ENCODE results near the gene ELAVL2. TPM values are rescaled to one million over a fixed set of nuclear protein-coding genes. Genes with fewer than 3 reads are reported as not detected.

ELAVL2 gene
- total RNA-seq, 1 experiment from 2014 or later, result 16.8 TPM

DNA sequence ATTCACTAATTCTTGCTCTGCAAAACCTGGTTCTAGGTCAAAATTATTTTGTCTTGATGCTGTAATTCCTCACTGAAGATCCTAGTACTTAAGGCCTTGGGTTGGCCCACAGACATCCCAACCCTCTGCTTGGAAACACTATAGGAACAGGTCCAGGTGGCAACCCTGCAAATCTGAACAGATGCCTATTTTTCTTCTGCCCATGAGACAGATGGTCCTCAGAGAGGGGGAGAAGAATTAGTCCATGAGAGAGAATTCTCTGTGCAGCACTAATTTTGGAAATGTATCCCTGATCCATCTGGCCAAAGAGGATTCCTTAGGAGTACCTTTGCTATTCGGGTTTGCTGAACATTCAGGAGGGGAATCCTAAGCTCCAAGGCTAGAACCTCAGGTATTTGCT is 156.3 kb downstream of the ELAVL2 start:
- no peak overlapping the region for H2BK12ac ChIP-seq (ENCODE audit: insufficient read length, low read depth, low read length)
- H4K5ac ChIP-seq (ENCODE audit: insufficient read length, low read depth, low read length), result no peak overlapping the region
- no peak overlapping the region for H2BK15ac ChIP-seq (ENCODE audit: low read depth, low read length)
- Mint-ChIP-seq H3K4me3 (no peak overlapping the region), H3K36me3 (ENCODE audit: insufficient read depth in 1 of 3, low read depth in 3 of 3) (peaks cover 27 to 52% (median 38%) of the 10 kb centered on the region in 3 experiments), H3K27ac (no peak overlapping the region), H3K4me1 (no peaks in the 10 kb centered on the region), H3K9me3 (no peaks in the 10 kb centered on the region), H3K27me3 (ENCODE audit: low read depth) (no peaks in the 10 kb centered on the region)
- H4K8ac ChIP-seq (replicated peaks; ENCODE audit: insufficient read length, low read depth, low read length), result no peak overlapping the region
- H2BK120ac ChIP-seq (ENCODE audit: low read depth, low read length, poor library complexity, severe bottlenecking), result no peak overlapping the region
- H4K91ac ChIP-seq (ENCODE audit: insufficient read length, low read depth, low read length), result no peak overlapping the region
- H2AK5ac ChIP-seq (ENCODE audit: insufficient read length, low read length), result no peak overlapping the region
- WGBS (ENCODE audit: extremely low coverage, insufficient read length, low lambda C conversion rate), result no CpG with 5 or more reads among the region's 1 CpG
- H3K4ac ChIP-seq (ENCODE audit: low read depth, low read length), result no peak overlapping the region
- no peak overlapping the region for H3K14ac ChIP-seq (ENCODE audit: insufficient read depth, low read length)
- no peak overlapping the region for H3K4me2 ChIP-seq (ENCODE audit: insufficient read depth, insufficient read length, low read length)
- H2AFZ ChIP-seq (ENCODE audit: low read length), result no peak overlapping the region
- no peaks in the 10 kb centered on the region for H3K79me2 ChIP-seq (ENCODE audit: insufficient read depth, low read length)
- H3K79me1 ChIP-seq (ENCODE audit: insufficient read depth, low read depth, low read length, poor library complexity, severe bottlenecking), result no peaks in the 10 kb centered on the region
- H3K18ac ChIP-seq (ENCODE audit: insufficient read length, low read depth, low read length), result no peak overlapping the region
- no peak overlapping the region for H3T11ph ChIP-seq (ENCODE audit: low read length)
- TF ChIP-seq CTCF (conservative IDR thresholded peaks at IDR 0.05), result no peak
- no peak overlapping the region for H3K27ac ChIP-seq (ENCODE audit: insufficient read length, low read depth, low read length)
- no peaks in the 10 kb centered on the region for H4K20me1 ChIP-seq (ENCODE audit: control insufficient read depth, insufficient read depth, insufficient read length)
- no peaks in the 10 kb centered on the region for H3K4me1 ChIP-seq (ENCODE audit: insufficient read depth, low read length)
- H3K9me3 ChIP-seq (ENCODE audit: control insufficient read depth, low read depth, low read length), result no peaks in the 10 kb centered on the region
- no peak for DNase-seq
- no peak overlapping the region for H3K23ac ChIP-seq (ENCODE audit: insufficient read length, low read depth, low read length)
- no peak overlapping the region for H3K9ac ChIP-seq (ENCODE audit: extremely low read depth, insufficient read length, low read length)
- no peak overlapping the region for H3K56ac ChIP-seq (ENCODE audit: insufficient read length, low read depth, low read length)
- no peak overlapping the region for H2BK20ac ChIP-seq (ENCODE audit: low read depth, low read length, poor library complexity, severe bottlenecking)
- no peaks in the 10 kb centered on the region for H3K23me2 ChIP-seq (ENCODE audit: insufficient read length, low read depth, low read length, poor library complexity, severe bottlenecking)
- H3K27me3 ChIP-seq (ENCODE audit: insufficient read depth, low read length), result no peaks in the 10 kb centered on the region; the same call in 1 of the 2 replicates
- H2BK5ac ChIP-seq (ENCODE audit: insufficient read length, low read length), result no peak overlapping the region
